Liver (tissue), 3 donors: Measurements from ENCODE around the gene ADGRG3.

Experiments used
- JUND ChIP-seq, 2 donors: IDR thresholded peaks; 2 replicates each; pipeline ENCODE4 v1.6.1; 2016; ENCODE audit warnings: antibody characterized with exemption in 2 of 2
- TF ChIP-seq, protein P1 (sequence below): fragments of 150-350 bp; IDR thresholded peaks from 2 replicates; pipeline ENCODE4 v1.5.1; 2017; ENCODE audit warnings: improper control_type of control experiment, low read depth, low read length; ENCODE audit not compliant: missing input control
- donor health status: healthy.
- donor health status: healthy.

DNA sequence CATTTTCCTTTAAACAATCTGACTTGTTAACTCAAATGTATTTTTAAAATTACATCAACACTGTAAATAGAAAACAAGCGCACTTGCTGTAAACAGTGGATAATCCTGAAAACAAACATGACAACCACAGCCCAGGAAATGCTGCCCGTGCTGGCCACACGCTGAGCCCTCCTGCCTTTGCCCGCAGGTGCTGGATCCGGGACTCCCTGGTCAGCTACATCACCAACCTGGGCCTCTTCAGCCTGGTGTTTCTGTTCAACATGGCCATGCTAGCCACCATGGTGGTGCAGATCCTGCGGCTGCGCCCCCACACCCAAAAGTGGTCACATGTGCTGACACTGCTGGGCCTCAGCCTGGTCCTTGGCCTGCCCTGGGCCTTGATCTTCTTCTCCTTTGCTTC, 6.6 kb upstream of the ADGRG3 start:
- TF ChIP-seq, protein P1, sequence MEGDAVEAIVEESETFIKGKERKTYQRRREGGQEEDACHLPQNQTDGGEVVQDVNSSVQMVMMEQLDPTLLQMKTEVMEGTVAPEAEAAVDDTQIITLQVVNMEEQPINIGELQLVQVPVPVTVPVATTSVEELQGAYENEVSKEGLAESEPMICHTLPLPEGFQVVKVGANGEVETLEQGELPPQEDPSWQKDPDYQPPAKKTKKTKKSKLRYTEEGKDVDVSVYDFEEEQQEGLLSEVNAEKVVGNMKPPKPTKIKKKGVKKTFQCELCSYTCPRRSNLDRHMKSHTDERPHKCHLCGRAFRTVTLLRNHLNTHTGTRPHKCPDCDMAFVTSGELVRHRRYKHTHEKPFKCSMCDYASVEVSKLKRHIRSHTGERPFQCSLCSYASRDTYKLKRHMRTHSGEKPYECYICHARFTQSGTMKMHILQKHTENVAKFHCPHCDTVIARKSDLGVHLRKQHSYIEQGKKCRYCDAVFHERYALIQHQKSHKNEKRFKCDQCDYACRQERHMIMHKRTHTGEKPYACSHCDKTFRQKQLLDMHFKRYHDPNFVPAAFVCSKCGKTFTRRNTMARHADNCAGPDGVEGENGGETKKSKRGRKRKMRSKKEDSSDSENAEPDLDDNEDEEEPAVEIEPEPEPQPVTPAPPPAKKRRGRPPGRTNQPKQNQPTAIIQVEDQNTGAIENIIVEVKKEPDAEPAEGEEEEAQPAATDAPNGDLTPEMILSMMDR: no peak
- TF ChIP-seq JUND (IDR thresholded peaks at IDR 0.05): no peak
